Measurements from ENCODE around the gene PCDHA4. TPM values are rescaled to one million over a fixed set of nuclear protein-coding genes. Genes with fewer than 3 reads are reported as not detected.

Gene PCDHA4
- total and polyA plus RNA-seq, 2 of the 8 experiments (the other 6 are each of a cell fraction or from before 2014, with no cell fraction given) = 3.7 to 5.7 TPM

DNA sequence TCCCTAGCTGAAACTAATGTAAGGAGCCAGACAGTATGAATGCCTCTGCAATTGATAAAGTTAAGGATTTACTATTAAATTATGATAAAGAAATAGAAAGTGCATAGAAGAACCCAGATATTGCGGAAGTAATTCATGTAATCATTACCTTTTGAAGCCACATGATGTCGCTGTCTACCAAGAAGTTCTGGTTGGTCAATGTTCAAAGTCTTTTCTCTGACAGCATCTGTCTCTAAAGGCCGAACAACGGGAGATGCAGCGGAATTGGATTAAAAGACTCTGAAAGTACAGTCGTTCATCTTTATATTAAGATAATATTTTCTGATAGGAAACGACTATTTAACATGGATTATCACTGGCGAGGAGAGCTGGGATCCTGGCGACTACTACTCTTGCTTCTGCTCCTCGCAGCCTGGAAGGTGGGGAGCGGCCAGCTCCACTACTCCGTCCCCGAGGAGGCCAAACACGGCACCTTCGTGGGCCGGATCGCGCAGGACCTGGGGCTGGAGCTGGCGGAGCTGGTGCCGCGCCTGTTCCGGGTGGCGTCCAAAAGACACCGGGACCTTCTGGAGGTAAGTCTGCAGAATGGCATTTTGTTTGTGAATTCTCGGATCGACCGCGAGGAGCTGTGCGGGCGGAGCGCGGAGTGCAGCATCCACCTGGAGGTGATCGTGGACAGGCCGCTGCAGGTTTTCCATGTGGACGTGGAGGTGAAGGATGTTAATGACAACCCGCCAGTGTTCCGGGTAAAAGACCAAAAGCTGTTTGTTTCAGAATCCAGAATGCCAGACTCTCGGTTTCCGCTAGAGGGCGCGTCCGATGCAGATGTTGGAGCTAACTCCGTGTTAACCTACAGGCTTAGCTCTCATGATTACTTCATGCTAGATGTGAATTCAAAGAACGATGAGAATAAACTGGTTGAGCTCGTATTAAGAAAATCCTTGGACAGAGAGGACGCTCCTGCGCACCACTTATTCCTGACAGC is 34.4 kb downstream of the PCDHA4 start, which contains the start of gene PCDHA8 (continued):
- TF ChIP-seq, protein P1, sequence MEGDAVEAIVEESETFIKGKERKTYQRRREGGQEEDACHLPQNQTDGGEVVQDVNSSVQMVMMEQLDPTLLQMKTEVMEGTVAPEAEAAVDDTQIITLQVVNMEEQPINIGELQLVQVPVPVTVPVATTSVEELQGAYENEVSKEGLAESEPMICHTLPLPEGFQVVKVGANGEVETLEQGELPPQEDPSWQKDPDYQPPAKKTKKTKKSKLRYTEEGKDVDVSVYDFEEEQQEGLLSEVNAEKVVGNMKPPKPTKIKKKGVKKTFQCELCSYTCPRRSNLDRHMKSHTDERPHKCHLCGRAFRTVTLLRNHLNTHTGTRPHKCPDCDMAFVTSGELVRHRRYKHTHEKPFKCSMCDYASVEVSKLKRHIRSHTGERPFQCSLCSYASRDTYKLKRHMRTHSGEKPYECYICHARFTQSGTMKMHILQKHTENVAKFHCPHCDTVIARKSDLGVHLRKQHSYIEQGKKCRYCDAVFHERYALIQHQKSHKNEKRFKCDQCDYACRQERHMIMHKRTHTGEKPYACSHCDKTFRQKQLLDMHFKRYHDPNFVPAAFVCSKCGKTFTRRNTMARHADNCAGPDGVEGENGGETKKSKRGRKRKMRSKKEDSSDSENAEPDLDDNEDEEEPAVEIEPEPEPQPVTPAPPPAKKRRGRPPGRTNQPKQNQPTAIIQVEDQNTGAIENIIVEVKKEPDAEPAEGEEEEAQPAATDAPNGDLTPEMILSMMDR (IDR thresholded peaks at IDR 0.05; ENCODE audit: control extremely low read depth in 1 of 3, insufficient read depth in 1 of 3, low read depth in 1 of 3, low read length in 3 of 3) = peak; percentile 63 to 81 (median 79)
